GM19397 (cell line): ENCODE measurements around the gene FADS6.

Experiments
- ATAC-seq: cut with Tn5 transposase; IDR thresholded peaks from one replicate; pipeline ENCODE4 v1.9.1; 2021; ENCODE audit warnings: mild to moderate bottlenecking, moderate library complexity; ENCODE audit not compliant: unreplicated experiment

The FADS6 gene

GRCh38 chr17:74892974-74893911, at the start of gene FADS6:
Gene FADS6 (minus strand): TSS chr17:74893633. CDS start chr17:74893595, 38 bp downstream.
- ATAC-seq = no peak

GRCh38 chr17:74941128-74941725, 47.8 kb upstream of the FADS6 start:
- no peak for ATAC-seq

- ATAC-seq = no peak
Measured at GRCh38 chr17:74939534-74939933, 46.1 kb upstream of the FADS6 start.

GRCh38 chr17:74938194-74938950, 44.9 kb upstream of the FADS6 start:
- no peak for ATAC-seq

GRCh38 chr17:74937064-74938051, 43.9 kb upstream of the FADS6 start:
- no peak for ATAC-seq

- no peak for ATAC-seq
Measured at GRCh38 chr17:74936470-74936799, 43.0 kb upstream of the FADS6 start.

GRCh38 chr17:74935585-74936469, 42.4 kb upstream of the FADS6 start, which contains the start of gene OTOP3:
Gene OTOP3 (plus strand): TSS chr17:74935898. CDS start chr17:74935922, 24 bp downstream.
- no peak for ATAC-seq

GRCh38 chr17:74935048-74935447, 41.6 kb upstream of the FADS6 start:
- no peak for ATAC-seq

- no peak for ATAC-seq
Measured at GRCh38 chr17:74930535-74931036, 37.2 kb upstream of the FADS6 start.

GRCh38 chr17:74928786-74929185, 35.4 kb upstream of the FADS6 start:
- no peak for ATAC-seq

GRCh38 chr17:74925242-74925641, 31.8 kb upstream of the FADS6 start:
- ATAC-seq = no peak

- no peak for ATAC-seq
Measured at GRCh38 chr17:74924250-74924948, 31.0 kb upstream of the FADS6 start, which contains the start of gene OTOP2. Gene OTOP2 (plus strand): TSS chr17:74924273. CDS start chr17:74924633, 360 bp downstream.

GRCh38 chr17:74923538-74924249, 30.3 kb upstream of the FADS6 start:
- ATAC-seq = no peak

- no peak for ATAC-seq
Measured at GRCh38 chr17:74922694-74923537, 29.5 kb upstream of the FADS6 start, which contains the start of gene USH1G. Gene USH1G (minus strand): TSS chr17:74923255. CDS start chr17:74923073, 182 bp downstream.

GRCh38 chr17:74922172-74922571, 28.7 kb upstream of the FADS6 start:
- no peak for ATAC-seq

- no peak for ATAC-seq
Measured at GRCh38 chr17:74921769-74922168, 28.3 kb upstream of the FADS6 start.
